ENCODE data around the gene ATRX. TPM values are rescaled to one million over a fixed set of nuclear protein-coding genes. Genes with fewer than 3 reads are reported as not detected.

ATRX gene
- total RNA-seq, 4 donors from 2014 or later = 86.5 to 148 (median 114) TPM

GRCh38 chrX:77704881-77705280 is 81.1 kb downstream of the ATRX start:
- no peak for TF ChIP-seq CTCF (IDR thresholded peaks at IDR 0.05; ENCODE audit: low read depth)

- no peak for TF ChIP-seq CTCF (IDR thresholded peaks at IDR 0.05; ENCODE audit: low read depth)
Observed at GRCh38 chrX:77698242-77698641, 87.8 kb downstream of the ATRX start.

GRCh38 chrX:77694491-77694890 is 91.5 kb downstream of the ATRX start:
- TF ChIP-seq CTCF (IDR thresholded peaks at IDR 0.05; ENCODE audit: low read depth) = no peak

- TF ChIP-seq CTCF (IDR thresholded peaks at IDR 0.05; ENCODE audit: low read depth) = no peak
Observed at GRCh38 chrX:77693594-77693993, 92.4 kb downstream of the ATRX start.

GRCh38 chrX:77691916-77692315 is 94.1 kb downstream of the ATRX start:
- no peak for TF ChIP-seq CTCF (IDR thresholded peaks at IDR 0.05; ENCODE audit: low read depth)

GRCh38 chrX:77689376-77689775 is 96.6 kb downstream of the ATRX start:
- no peak for TF ChIP-seq CTCF (IDR thresholded peaks at IDR 0.05; ENCODE audit: low read depth)

GRCh38 chrX:77679144-77679543 is 106.9 kb downstream of the ATRX start:
- TF ChIP-seq CTCF (IDR thresholded peaks at IDR 0.05; ENCODE audit: low read depth) = no peak

Data from subcutaneous adipose tissue (tissue), 4 donors.